GM12874 (cell line): ENCODE measurements around the gene NCAM1.

Experiments
- CTCF ChIP-seq: IDR thresholded peaks from 2 replicates; pipeline ENCODE4 v1.5.1; 2011; ENCODE audit warnings: low read depth, mild to moderate bottlenecking, control low read depth, low read length, moderate library complexity; ENCODE audit not compliant: insufficient read depth

Gene NCAM1

GRCh38 chr11:113261709-113262475 lies 300.7 kb downstream of the NCAM1 start:
- no peak for TF ChIP-seq CTCF

GRCh38 chr11:113262594-113262993 lies 301.4 kb downstream of the NCAM1 start:
- TF ChIP-seq CTCF = no peak

DNA sequence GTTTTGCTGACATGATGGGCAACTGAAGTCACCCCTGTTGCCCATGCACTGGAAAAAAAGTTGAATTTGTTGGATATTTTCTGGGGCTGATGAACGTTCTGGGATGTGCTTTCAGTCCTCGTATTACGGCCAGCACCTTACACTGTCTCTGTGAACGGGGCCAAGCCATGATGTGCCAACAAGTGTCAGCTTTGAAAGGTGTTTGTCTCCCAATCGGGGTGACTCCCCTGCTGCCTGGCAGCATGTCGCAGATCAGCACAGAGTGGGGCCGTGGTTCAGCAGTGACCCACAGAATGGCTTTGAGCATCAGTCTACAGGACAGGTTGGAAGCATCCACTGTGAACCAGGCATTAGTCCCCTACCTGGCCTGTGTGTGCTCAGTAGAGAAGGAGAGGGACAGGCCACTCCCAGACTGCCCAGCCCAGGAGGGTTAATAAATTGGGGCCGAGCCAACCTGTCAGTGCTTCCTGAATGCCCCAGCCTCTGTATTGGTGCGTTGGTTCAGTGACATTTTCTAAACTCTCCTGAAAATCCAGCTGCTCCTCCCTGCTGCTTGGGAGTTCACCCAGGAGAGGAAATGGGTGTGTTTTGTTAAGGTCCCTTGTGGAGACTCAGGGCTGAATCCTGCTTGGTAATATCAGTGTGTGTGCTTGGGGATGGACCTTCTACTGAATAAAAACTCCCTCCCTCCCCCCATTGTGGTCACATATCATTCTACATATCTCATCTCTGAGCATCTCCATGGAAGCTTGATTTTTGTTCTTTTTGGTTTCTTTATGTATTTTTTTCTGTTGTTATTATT lies 302.4 kb downstream of the NCAM1 start:
- no peak for TF ChIP-seq CTCF

GRCh38 chr11:113265362-113265761 lies 304.1 kb downstream of the NCAM1 start:
- no peak for TF ChIP-seq CTCF

- no peak for TF ChIP-seq CTCF
Measured at GRCh38 chr11:113267493-113267892, 306.3 kb downstream of the NCAM1 start.

- no peak for TF ChIP-seq CTCF
Measured at GRCh38 chr11:113269096-113269495, 307.9 kb downstream of the NCAM1 start.

- TF ChIP-seq CTCF = no peak
Measured at GRCh38 chr11:113269636-113270035, 308.4 kb downstream of the NCAM1 start.
